Measurements from ENCODE around the gene IRF1.

- no peak for TF ChIP-seq MAX (IDR thresholded peaks at IDR 0.05)
- TF ChIP-seq USF1 (IDR thresholded peaks at IDR 0.05), result no peak
- TF ChIP-seq EP300 (IDR thresholded peaks at IDR 0.05; ENCODE audit: borderline replicate concordance), result no peak
Measured at GRCh38 chr5:132470596-132470995, 20.0 kb downstream of the IRF1 start.
